Large intestine (tissue), 3 donors: ENCODE measurements around the gene ATXN7L2. TPM values are rescaled to one million over a fixed set of nuclear protein-coding genes. Genes with fewer than 3 reads are reported as not detected.

ENCODE experiments used
- DNase-seq, 2 donors: peaks; one replicate each; pipeline versions ENCODE4 v3.0.0 to v3.0.0-alpha.2; 2013
- H3K27ac ChIP-seq: one replicate; pipeline ENCODE4 v1.5.1; 2013; ENCODE audit warnings: low read length
- H3K27me3 ChIP-seq: 2 replicates; pipeline ENCODE4 v1.6.1; 2013; ENCODE audit warnings: low read length; ENCODE audit not compliant: control insufficient read depth, insufficient read depth
- H3K36me3 ChIP-seq: 2 replicates; pipeline ENCODE4 v1.6.1; 2013; ENCODE audit warnings: low read length; ENCODE audit not compliant: control insufficient read depth, insufficient read depth
- H3K4me1 ChIP-seq: one replicate; pipeline ENCODE4 v1.6.1; 2013; ENCODE audit warnings: low read length; ENCODE audit not compliant: control insufficient read depth, insufficient read depth
- H3K4me3 ChIP-seq: one replicate; pipeline ENCODE4 v1.5.1; 2013; ENCODE audit warnings: low read length
- H3K9me3 ChIP-seq: one replicate; pipeline ENCODE4 v1.6.1; 2013; ENCODE audit warnings: mild to moderate bottlenecking, low read depth, low read length, moderate library complexity; ENCODE audit not compliant: control insufficient read depth
- WGBS: methylation state at CpG from one replicate; pipeline ENCODE4 v1.1.5; 2013; ENCODE audit warnings: low lambda C conversion rate; ENCODE audit not compliant: insufficient coverage; 5-methylcytosine and 5-hydroxymethylcytosine counted together
- polyA plus RNA-seq: library from polyadenylated mRNA; unstranded; fragments of 120-200 nt; gene quantifications from one replicate; pipeline ENCODE4 v1.2.1, GENCODE V29; 2013

The ATXN7L2 gene
- polyA plus RNA-seq, 1 donor, result 6.1 TPM

DNA sequence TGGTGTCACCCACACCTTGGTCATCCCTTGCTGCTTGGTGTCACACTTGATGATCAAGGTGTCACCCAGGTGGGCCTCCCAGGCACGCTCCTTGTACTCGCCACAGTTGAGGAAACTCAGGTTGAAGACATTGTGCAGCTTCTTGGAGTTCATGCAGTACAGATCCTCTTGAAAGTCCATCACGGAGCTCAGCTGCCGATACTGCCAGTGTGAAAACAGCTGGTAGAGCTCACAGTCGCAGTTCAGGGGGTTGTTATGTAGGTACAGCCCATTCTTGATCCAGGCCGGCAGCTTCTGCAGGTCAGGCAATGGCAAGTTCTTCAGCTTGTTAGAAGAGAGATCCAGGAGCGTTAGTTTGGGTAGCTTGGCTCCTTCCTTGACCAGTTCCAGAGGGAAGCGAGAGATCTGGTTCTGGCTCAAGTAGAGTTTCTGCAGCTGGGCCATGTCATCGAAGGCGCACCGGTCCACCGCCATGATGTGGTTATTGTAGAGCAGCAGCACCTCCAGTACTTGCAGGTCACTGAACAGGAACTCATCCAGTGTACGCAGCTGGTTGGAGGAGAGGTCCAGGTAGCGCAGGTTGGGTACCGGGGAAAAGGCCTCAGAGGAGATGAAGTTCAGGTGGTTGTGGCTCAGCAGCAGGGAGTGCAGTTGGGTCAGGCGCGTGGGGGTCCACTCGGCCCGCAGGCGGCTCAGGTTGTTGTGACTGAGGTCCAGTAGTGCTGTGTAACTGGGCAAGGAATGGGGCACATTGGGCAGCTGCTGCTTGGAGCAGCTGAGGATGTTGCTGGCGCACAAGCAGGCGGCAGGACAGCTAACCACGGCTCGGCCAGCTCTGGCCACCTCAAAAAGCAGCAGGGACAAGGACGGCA, 24.5 kb downstream of the ATXN7L2 start:
- no peaks in the 10 kb centered on the region for H3K9me3 ChIP-seq
- no peak overlapping the region for H3K27ac ChIP-seq
- no peak overlapping the region for H3K4me3 ChIP-seq
- DNase-seq, result no peak
- peaks cover 5% of the 10 kb centered on the region for H3K4me1 ChIP-seq
- peaks cover 4% of the 10 kb centered on the region for H3K36me3 ChIP-seq
- peaks cover 5% of the 10 kb centered on the region for H3K27me3 ChIP-seq
- WGBS, result no CpG with 5 or more reads among the region's 25 CpGs

DNA sequence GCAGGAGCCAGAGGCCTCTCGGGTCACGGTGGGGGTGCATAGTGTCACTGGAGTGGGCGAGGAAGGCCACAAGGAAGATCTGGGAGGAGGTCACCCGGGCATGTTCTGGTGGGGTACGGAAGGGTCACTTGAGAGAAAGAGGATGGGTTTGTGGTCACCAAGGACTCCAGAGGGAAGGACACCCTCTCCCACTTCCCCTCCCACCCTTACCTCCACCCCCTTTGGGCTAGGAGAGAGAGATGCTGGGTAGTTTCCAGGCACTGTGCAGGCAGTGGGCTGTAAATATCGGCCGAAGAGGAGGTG, 25.1 kb downstream of the ATXN7L2 start:
- peaks cover 5% of the 10 kb centered on the region for H3K4me1 ChIP-seq
- no CpG with 5 or more reads among the region's 7 CpGs for WGBS
- DNase-seq, result no peak

DNA sequence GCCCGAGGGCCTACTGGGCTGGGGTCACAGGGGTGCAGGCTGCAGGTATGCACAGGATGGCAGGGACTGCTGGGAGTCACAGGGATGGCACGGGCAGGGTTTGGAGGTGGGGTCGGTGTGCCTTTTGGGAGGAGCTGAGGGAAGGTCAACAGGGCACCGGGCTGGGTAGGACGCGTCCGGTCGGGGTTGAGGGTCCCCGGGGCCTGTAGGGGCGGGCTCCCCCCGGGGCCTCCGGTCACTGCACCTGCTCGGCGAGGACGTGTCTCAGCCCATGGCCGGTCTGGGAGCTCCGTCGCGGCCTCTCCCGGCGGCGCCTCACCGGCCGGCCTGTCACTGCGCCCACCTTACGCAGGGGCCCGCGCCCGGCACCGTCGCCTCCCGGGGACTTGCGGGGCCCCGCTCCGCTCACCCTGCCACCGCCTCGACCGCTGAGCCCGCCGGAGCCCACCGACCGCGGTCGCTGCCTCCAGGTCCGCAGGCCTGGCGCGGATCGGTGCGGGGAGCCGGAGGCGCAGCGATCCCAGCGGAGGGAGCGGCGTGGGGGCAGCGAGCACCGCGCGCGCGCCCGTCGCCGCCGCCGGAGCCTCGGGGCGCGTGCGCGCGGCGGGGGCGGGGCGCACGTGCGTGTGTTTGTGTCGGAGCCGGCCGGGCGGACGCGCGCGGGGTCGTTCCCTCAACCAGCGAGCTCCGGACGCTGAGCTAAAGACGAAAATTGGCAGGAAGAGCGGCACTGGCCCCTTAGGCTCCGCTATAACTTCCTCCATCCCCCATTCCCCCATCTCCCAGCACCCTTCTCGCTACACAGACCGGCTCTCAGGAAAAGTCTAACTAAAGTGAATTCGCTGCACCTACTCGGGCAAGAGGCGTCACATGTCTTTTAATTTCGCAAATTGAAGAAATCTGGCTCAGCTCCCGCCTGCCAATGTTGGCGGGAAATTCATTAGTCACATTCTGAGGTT, 25.8 kb downstream of the ATXN7L2 start, which contains the start of gene AMIGO1:
TSS of gene AMIGO1 (minus strand) at position 552 of the 959 bp plus-strand sequence. CDS start 815 bp downstream, outside the sequence.
- H3K27ac ChIP-seq, result no peak within 1 kb of the TSS
- peak; percentile 50 to 78 for DNase-seq
- no CpG with 5 or more reads among the region's 100 CpGs for WGBS

More for the DNA sequence above, 25.1 kb downstream of the ATXN7L2 start:
- peaks cover 5% of the 10 kb centered on the region for H3K27me3 ChIP-seq
- no peaks in the 10 kb centered on the region for H3K9me3 ChIP-seq
- H3K4me3 ChIP-seq, result peak overlapping the region; percentile 41
- H3K36me3 ChIP-seq, result peaks cover 4% of the 10 kb centered on the region
- no peak overlapping the region for H3K27ac ChIP-seq

DNA sequence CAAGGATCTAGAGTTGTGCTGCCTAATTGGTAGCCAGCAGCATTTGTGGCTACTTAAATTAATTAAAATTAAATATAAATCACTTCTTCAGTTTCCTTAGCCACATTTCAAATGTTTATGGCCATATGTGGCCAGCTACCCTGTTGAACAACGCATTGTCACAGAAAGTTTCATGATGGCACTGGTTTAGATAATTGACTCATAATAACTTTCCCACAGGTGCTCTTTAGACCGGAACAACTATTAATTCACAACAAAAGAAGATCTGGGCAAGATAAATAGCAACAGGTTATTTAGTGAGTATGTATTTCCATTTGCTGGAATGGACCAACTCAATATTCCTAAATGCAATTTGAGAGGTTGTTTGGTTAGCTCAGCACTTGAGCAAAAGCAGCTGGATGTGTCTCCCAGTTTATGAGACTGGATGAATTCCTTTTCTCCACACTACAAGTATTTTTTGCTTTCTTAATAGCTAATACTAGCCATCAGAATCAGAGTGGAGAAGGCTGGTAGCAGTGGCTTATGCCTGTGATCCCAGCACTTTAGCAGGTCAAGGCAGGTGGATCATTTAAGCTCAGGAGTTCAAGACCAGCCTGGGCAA, 29.5 kb downstream of the ATXN7L2 start:
- H3K36me3 ChIP-seq, result no peaks in the 10 kb centered on the region
- no peaks in the 10 kb centered on the region for H3K9me3 ChIP-seq
- H3K27me3 ChIP-seq, result peaks cover 5% of the 10 kb centered on the region
- no peak for DNase-seq
- H3K4me3 ChIP-seq, result no peak overlapping the region
- no peak overlapping the region for H3K27ac ChIP-seq
- no CpG with 5 or more reads among the region's 2 CpGs for WGBS
- H3K4me1 ChIP-seq, result peaks cover 13% of the 10 kb centered on the region

More for the DNA sequence above, 25.8 kb downstream of the ATXN7L2 start, which contains the start of gene AMIGO1:
- Histone ChIP-seq H3K9me3 (no peaks in the 10 kb centered on the region), H3K4me1 (peaks cover 5% of the 10 kb centered on the region), H3K36me3 (peaks cover 4% of the 10 kb centered on the region), H3K4me3 (peak within 1 kb of the TSS; percentile 41), H3K27me3 (peaks cover 5% of the 10 kb centered on the region)

DNA sequence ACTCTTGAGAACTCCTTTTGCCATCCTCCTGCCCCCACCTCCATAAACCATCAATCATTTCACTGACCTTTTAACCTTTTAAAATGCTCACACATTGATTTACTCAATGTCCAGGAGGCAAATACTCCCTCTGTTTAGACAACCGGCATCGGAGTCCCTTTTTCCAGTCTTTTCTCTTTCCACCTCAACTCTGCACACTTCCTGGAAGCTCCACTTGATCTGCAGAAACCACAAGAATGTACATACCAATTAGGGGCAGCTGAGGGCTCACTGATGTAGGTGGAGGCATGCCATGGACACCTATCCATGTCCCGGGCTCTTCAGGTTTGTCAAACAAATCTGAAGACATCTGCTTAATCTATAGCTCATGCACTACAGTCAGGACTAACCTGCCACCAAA, 31.1 kb downstream of the ATXN7L2 start:
- H3K27me3 ChIP-seq, result peaks cover 5% of the 10 kb centered on the region
- no peak overlapping the region for H3K4me3 ChIP-seq
- DNase-seq, result no peak
- H3K36me3 ChIP-seq, result no peaks in the 10 kb centered on the region
- no peak overlapping the region for H3K27ac ChIP-seq
- no CpG with 5 or more reads among the region's 3 CpGs for WGBS
- peaks cover 12% of the 10 kb centered on the region for H3K4me1 ChIP-seq
- no peaks in the 10 kb centered on the region for H3K9me3 ChIP-seq

DNA sequence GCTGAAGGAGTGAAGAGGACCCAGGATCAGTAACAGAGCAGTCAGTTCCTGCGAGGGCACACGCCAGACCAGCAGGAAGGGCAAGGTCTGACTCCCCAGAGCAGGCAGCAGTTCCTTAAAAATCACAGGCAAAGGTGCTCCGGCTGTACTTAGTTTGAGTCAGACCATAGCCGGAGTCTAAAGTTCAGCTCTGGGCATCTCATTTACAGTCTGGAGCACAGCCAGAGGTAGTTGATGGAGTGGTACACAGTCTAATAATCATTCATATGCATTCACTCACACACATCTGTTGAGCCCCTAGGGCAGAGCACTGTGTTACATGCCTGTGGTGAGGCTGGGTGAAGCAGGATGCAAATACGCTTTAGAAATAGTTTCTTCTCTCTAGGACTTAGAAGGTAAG, 33.2 kb downstream of the ATXN7L2 start:
- Histone ChIP-seq H3K4me3 (no peak overlapping the region), H3K27me3 (peaks cover 10% of the 10 kb centered on the region), H3K36me3 (no peaks in the 10 kb centered on the region), H3K27ac (no peak overlapping the region), H3K9me3 (no peaks in the 10 kb centered on the region), H3K4me1 (peaks cover 8% of the 10 kb centered on the region)
- no CpG with 5 or more reads among the region's 5 CpGs for WGBS
- peak; percentile 55 to 87 for DNase-seq

DNA sequence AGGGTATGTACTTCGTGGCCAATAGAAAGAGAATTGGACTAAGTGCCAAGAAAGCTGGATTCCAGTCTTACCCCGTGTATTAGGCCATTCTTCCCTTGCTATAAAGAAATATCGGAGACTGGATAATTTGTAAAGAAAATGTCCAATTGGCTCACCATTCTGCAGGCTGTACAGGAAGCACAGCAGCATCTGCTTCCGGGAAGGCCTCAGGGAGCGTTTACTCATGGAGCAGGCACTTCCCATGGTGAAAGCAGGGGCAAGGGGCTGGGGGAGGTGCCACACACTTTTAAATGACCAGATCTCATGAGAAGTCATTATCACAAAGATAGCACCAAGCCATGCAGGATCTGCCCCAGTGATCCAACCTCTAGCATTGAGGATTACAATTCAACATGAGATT, 33.6 kb downstream of the ATXN7L2 start:
- DNase-seq, result no peak
- Histone ChIP-seq H3K9me3 (no peaks in the 10 kb centered on the region), H3K27me3 (peaks cover 14% of the 10 kb centered on the region), H3K36me3 (no peaks in the 10 kb centered on the region), H3K4me3 (no peak overlapping the region), H3K27ac (no peak overlapping the region), H3K4me1 (peaks cover 8% of the 10 kb centered on the region)
- WGBS, result no CpG with 5 or more reads among the region's 5 CpGs

DNA sequence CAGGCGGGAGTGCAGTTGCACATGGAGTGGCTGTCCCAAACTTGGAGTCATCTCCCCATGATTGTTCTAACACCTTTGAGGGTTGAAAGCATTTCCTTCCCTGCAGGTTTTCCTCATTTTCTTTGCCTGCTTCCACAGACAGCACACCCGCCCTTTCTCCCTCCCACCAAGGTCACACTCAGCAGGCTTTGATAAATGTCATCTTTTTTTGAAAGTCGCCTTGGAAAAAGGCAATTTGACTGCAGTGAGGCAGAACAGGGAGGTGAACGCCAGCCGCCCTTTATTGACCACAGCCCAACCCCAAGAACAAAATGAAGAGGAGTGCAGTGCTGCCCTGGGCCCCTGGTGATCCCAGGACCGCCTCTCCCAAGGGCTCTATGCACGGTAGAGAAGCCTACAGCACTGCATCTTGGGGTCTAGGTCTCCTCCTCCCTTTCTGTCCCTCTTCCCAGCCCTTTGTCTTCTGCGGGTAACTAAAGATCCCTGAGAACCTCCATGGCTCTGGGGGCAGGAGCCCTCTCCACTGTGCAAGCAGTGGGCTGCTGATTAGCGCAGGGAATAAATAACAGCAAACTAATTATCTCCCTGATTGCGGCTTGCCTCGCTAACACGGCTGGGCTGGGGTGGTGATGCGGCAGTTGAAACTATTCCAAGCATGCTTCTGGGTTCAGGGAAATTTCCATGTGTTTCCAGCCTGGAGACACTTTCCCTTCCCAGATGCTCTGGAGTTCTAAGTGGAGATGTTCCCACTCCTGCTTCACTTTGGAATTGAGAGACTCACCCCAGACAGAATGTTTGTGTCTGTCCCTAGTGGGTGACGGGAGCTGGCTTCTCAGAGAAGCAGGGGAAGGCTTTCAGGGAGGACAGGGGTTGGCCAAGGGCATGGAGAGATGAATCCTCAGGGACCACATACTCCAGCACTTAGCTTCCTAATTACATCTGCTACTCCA, 37.6 kb downstream of the ATXN7L2 start:
- H3K27ac ChIP-seq, result no peak overlapping the region

DNA sequence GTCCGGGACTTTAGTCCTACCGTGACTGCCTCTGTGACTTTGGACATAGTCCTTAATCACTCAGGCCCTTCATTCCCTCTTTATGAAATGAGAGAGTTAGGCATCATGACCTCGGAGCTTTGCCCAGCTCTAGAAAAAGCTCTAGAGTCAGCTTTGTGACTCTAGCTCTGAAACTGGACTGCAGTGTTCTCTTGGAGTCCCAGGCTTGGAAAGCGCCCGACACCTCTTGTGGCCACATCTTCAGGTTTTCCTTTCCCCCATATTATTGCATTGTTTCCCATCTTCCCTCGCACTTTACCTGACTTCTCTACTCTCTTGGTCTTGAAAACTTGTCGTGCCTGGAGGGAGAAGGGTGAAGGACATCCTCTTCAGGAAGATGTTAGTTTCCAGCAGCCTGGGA, 38.3 kb downstream of the ATXN7L2 start:
- Histone ChIP-seq H3K27me3 (peaks cover 14% of the 10 kb centered on the region), H3K4me3 (no peak overlapping the region), H3K4me1 (peaks cover 3% of the 10 kb centered on the region), H3K36me3 (no peaks in the 10 kb centered on the region), H3K27ac (no peak overlapping the region), H3K9me3 (no peaks in the 10 kb centered on the region)
- DNase-seq, result no peak
- WGBS, result no CpG with 5 or more reads among the region's 7 CpGs

More for the DNA sequence above, 37.6 kb downstream of the ATXN7L2 start:
- Histone ChIP-seq H3K27me3 (peaks cover 14% of the 10 kb centered on the region), H3K4me1 (peaks cover 8% of the 10 kb centered on the region), H3K9me3 (no peaks in the 10 kb centered on the region), H3K4me3 (no peak overlapping the region), H3K36me3 (no peaks in the 10 kb centered on the region)
- WGBS, result 50% methylated on average over 1 of the region's 14 CpGs
- DNase-seq, result no peak
